ENCODE measurements around the gene RGP1.

The RGP1 gene

DNA sequence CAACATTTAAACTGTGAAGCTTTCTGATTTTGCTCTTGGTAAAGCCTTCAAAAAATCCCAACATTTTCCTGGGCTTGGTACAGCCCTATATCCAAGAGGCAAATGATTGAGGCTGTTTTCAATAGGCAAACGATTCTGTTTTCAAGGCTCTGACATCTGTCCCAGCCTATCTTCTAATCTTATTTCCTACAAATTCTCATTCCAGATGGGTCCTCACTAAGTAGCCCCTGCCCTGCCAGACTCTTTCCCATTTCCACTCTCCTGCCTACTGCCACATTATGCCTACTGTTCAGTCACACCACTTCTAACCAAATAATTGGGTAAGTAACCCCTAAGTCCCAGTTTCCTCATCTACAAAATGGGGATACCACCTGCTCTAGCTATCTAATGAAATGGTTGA, 3.5 kb upstream of the RGP1 start:
- no peak for ATAC-seq

DNA sequence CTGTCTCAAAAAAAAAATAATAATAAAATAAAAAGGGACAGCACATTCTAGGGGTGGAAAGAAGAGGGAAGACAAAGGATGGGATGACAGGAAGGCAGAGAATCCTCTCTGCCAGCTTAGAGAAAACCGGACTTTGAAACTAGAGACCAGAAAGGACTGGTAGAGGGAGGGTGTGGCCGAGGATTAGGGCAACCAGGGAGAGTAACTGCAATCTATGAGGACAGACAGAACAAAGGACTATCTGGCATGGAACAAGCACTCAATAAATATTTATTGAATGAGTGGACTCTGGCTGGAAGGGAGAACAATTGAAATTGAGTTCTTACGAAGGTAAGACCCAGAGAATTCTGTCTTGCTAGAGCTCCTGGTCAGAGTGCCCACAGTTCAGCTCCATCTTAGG, 2.5 kb upstream of the RGP1 start:
- no peak for ATAC-seq

GRCh38 chr9:35748242-35748857, 737 bp upstream of the RGP1 start:
- no peak for ATAC-seq

GRCh38 chr9:35749515-35750255, 598 bp downstream of the RGP1 start:
- ATAC-seq = peak; percentile 48 to 54

GRCh38 chr9:35750256-35750531, 1.1 kb downstream of the RGP1 start:
- ATAC-seq = no peak

GRCh38 chr9:35753466-35753865, 4.4 kb downstream of the RGP1 start:
- ATAC-seq = no peak

DNA sequence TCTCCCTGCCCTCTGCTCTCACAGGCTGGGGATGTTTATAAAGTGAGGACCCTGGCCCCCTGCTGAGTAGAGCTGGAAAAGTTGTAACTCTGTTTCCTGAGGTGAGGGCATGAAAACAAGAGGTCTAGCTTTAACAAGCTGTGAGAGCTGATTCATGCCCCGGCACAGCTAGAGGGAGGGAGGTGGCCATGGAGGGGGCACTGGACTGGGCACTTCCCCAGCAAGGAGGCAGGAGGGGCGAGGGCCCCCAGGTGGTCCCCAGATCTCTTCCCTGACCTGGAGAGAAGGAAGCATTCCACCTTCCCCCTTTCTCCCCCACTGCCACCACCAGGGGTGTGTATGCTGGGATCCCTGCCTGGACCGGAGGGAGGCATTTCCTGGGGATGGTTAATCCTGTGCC, 5.2 kb downstream of the RGP1 start, which contains the start of gene MSMP:
MSMP (minus strand) TSS at position 13 of the 400 bp plus-strand sequence. CDS start 147 bp downstream, outside the sequence.
- ATAC-seq = no peak

DNA sequence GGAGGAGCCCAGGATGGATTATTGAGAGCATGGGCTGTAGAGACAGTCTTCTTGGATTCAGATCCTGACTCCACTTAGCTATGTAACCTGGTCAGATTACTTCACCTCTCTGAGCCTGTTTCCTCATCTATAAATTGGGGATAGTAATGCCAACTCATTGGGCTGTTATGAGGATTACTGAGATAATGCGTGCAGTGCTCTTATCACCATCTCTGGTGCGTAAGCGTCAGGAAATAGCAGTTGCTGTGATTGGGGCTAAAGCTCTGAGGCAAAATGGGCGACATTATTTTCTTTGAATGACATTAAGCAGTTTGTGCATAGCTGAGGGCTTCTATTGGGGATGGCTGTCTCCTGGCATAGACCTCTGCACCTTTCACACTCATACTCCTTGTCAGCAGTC, 6.0 kb downstream of the RGP1 start:
- ATAC-seq = no peak

GRCh38 chr9:35756275-35757225, 7.5 kb downstream of the RGP1 start:
- peak; percentile 82 to 88 for ATAC-seq

DNA sequence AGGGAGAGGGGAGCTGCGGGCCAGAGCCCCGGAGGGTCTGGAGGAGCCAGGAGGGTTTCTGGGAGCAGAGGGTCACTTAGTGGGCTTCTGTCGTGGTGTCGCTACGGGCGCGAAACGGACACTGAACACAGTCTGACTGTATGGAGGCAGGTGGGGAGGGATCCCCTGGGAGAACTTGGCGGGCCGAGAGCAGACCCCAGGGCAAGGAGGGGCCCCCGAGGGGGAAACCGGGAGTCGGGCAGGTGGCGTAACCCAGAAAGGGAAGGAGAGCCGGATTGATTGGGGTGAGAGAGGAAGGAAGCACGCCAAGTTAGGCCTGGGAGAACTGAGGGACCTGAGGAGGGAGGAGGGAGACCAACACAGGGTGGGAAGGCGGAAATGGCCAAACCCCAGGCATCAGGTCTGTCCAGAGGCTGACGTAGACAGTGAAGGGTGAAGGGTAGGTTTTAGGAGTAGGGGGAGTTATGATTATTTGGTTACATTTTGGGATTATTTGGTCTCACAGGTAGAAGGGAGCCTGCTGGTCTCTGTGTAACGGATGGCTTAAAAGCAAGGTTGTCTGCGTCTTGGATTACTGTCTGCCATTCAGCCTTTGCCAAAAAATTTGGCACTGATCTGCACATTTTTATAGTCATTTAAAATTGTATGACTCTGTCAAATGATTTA, 8.3 kb downstream of the RGP1 start:
- peak; percentile 16 to 31 for ATAC-seq

GRCh38 chr9:35757892-35758275, 8.8 kb downstream of the RGP1 start:
- ATAC-seq = no peak

GRCh38 chr9:35758475-35759050, 9.5 kb downstream of the RGP1 start:
- ATAC-seq = no peak

DNA sequence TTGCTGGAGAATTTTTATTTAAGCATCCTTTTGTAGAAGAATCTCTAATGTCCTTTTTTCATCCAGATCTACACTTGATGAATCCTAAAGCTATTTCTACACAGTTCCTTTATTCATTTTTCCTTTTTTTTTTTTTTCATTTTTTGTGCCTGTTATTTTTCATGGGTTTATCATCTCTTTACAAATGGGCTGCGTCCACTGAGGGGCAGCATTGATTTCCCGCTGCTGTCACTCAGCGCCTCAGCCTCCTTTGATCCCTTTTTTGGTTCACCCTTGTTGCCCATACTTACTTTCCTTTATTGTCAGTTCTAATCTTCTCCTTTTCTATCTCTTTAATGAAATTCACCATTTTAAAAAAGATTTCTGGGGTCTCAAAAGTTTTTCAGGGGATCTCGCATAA, 10.7 kb downstream of the RGP1 start:
- ATAC-seq = no peak

GRCh38 chr9:35760651-35761050, 11.6 kb downstream of the RGP1 start:
- no peak for ATAC-seq

DNA sequence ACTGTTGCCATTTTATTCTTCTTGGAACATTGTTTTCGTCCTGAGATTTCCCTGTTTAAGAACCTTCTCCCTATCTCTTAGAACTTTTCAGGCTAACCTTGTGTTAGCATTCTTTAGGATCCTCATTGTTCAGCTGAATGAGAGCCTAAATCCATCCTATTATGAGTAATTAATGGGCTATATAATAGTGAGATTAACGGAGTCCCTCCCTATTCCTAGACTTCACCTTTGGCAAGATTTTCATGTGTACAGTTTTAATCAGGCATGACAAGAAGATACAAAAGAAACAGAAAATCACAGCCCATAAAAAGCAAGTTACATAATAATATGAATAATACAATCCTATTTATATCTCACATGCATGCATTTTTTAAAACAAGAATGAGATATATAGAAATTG, 14.1 kb downstream of the RGP1 start:
- no peak for ATAC-seq

GRCh38 chr9:35763803-35764202, 14.7 kb downstream of the RGP1 start:
- no peak for ATAC-seq

- ATAC-seq = no peak
Measured at GRCh38 chr9:35766997-35767396, 17.9 kb downstream of the RGP1 start.

GRCh38 chr9:35767458-35767857, 18.4 kb downstream of the RGP1 start:
- no peak for ATAC-seq

GRCh38 chr9:35769763-35770162, 20.7 kb downstream of the RGP1 start:
- no peak for ATAC-seq

GRCh38 chr9:35771075-35771433, 22.0 kb downstream of the RGP1 start:
- ATAC-seq = no peak

GRCh38 chr9:35771534-35771933, 22.4 kb downstream of the RGP1 start:
- no peak for ATAC-seq

DNA sequence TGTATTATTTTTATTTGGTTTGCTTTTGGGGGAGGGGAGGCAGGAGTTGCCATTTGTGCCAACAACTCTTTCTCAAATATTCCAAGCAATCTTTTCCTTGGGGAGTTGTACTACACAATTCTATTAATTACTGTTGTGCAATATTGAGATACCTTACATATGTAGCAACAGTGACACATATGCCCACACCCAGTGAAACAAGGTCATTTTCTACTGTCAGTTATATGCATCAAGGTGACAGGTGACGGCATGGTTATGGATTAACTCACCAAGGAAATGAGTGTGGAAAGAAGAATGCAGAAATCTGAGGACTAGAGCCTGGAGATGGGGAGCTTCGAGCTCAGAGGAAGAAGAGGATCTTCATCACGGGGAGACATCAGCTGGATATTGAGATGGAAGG, 22.9 kb downstream of the RGP1 start:
- no peak for ATAC-seq
